K562 (cell line): Measurements from ENCODE around the gene HNRNPU. TPM values are rescaled to one million over a fixed set of nuclear protein-coding genes. Genes with fewer than 3 reads are reported as not detected.
A peak's percentile ranks its signal among the peaks of the same experiment; 100 is the strongest.

Source experiments
- ATF6 ChIP-seq: sonication (generic); formaldehyde crosslinking; IDR thresholded peaks from 2 replicates; pipeline ENCODE4 v1.4.0; 2020; ENCODE audit warnings: mild to moderate bottlenecking, missing genetic modification reagents
- DDX20 ChIP-seq: fragments of 450-650 bp; IDR thresholded peaks from 2 replicates; pipeline ENCODE4 v1.6.1; 2016; ENCODE audit warnings: missing genetic modification characterization, low read depth, mild to moderate bottlenecking, missing compliant biosample characterization, moderate library complexity
- ETS2 ChIP-seq: IDR thresholded peaks from 2 replicates; pipeline ENCODE4 v1.6.1; 2016; ENCODE audit warnings: borderline replicate concordance, missing genetic modification characterization, mild to moderate bottlenecking, moderate library complexity, missing compliant biosample characterization; ENCODE audit not compliant: poor library complexity, severe bottlenecking
- GABPA ChIP-seq: fragments of 200-800 bp; sonication (Bioruptor generic); conservative IDR thresholded peaks from 2 replicates; pipeline ENCODE4 v1.6.1; 2016; ENCODE audit warnings: low read depth, missing genetic modification characterization, missing compliant biosample characterization
- JUN ChIP-seq, 2 experiments: sonication (generic) in 1 of 2; formaldehyde crosslinking in 1 of 2; IDR thresholded peaks; 2 replicates each; pipeline versions ENCODE4 v1.6.1 to v1.8.0; 2012 to 2022; ENCODE audit warnings: borderline replicate concordance in 2 of 2, mild to moderate bottlenecking in 2 of 2, improper control_type of control experiment in 1 of 2, low read depth in 1 of 2, low read length in 1 of 2, missing genetic modification reagents in 1 of 2
- PHB2 ChIP-seq: fragments of 450-650 bp; IDR thresholded peaks from 2 replicates; pipeline ENCODE4 v1.6.1; 2017; ENCODE audit warnings: low read depth
- TAF7 ChIP-seq: fragments of 450-650 bp; IDR thresholded peaks from 2 replicates; pipeline ENCODE4 v1.6.1; 2016; ENCODE audit warnings: missing genetic modification characterization, missing compliant biosample characterization
- TRIM24 ChIP-seq, 2 experiments: fragments of 450-650 bp; IDR thresholded peaks; 2 replicates each; pipeline ENCODE4 v1.6.1; 2016
- ZBTB7A ChIP-seq: IDR thresholded peaks from 2 replicates; pipeline ENCODE4 v1.6.1; 2011; ENCODE audit warnings: low read depth, mild to moderate bottlenecking, low read length, moderate library complexity, borderline replicate concordance; ENCODE audit not compliant: control insufficient read depth
- ZFPM2 ChIP-seq: fragments of 250-450 bp; sonication (Bioruptor Pico); IDR thresholded peaks from 2 replicates; pipeline ENCODE4 v1.5.1; 2022; ENCODE audit warnings: mild to moderate bottlenecking
- ZNF41 ChIP-seq: fragments of 250-450 bp; sonication (Bioruptor Pico); conservative IDR thresholded peaks from 2 replicates; pipeline ENCODE4 v1.4.0; 2020; ENCODE audit warnings: mild to moderate bottlenecking
- ZNF561 ChIP-seq: fragments of 450-650 bp; formaldehyde crosslinking; conservative IDR thresholded peaks from 2 replicates; pipeline ENCODE4 v1.4.0; 2020; ENCODE audit warnings: mild to moderate bottlenecking, moderate library complexity
- ZNF583 ChIP-seq: fragments of 250-450 bp; sonication (Bioruptor Pico); IDR thresholded peaks from 2 replicates; pipeline ENCODE4 v1.4.0; 2020
- polyA plus RNA-seq, 8 experiments: library from polyadenylated mRNA; depleted of rRNA in 4 of 8; stranded (reverse) in 5 of 8; unstranded in 3 of 8; fragments of >200 nt; fragmentation: Nextera tagmentation in 2 of 8; fragmentation: Illumina TruSeq in 1 of 8; extraction: Ambion mirVana in 2 of 8; extraction: Trizol in 1 of 8; gene quantifications; 2 replicates each; pipeline versions ENCODE4 v1.2.1 to v1.2.3, GENCODE V29; 2011 to 2014; ENCODE audit warnings: inconsistent platforms in 1 of 8, missing spikeins in 1 of 8
- total RNA-seq, 7 experiments: library from RNA; depleted of rRNA in 6 of 7; stranded (reverse); fragments of >200 nt in 6 of 7; fragmentation: Illumina TruSeq in 2 of 7; extraction: Trizol in 2 of 7; gene quantifications; 2 replicates each; pipeline versions ENCODE4 v1.2.1 to v1.2.3, GENCODE V29; 2011 to 2021; ENCODE audit warnings: low replicate concordance in 1 of 7
- TF ChIP-seq, protein P1 (sequence below), 3 experiments: IDR thresholded peaks in 2 of 3; conservative IDR thresholded peaks in 1 of 3; 2 replicates each; pipeline ENCODE4 v1.5.1; 2011 to 2012; ENCODE audit warnings: low read length in 3 of 3, mild to moderate bottlenecking in 3 of 3, control low read depth in 2 of 3, improper control_type of control experiment in 1 of 3, inconsistent platforms in 1 of 3, low read depth in 1 of 3, mixed read lengths in 1 of 3, moderate library complexity in 1 of 3; ENCODE audit not compliant: insufficient read depth in 2 of 3
- TF ChIP-seq, protein P2 (sequence below): IDR thresholded peaks from 3 replicates; pipeline ENCODE4 v1.6.1; 2011; ENCODE audit warnings: borderline replicate concordance, mild to moderate bottlenecking, moderate library complexity; ENCODE audit not compliant: insufficient read length; ENCODE audit errors: extremely low read depth
- TF ChIP-seq, protein P3 (sequence below): sonication (generic); formaldehyde crosslinking; IDR thresholded peaks from 2 replicates; pipeline ENCODE4 v1.8.0; 2022; ENCODE audit warnings: mild to moderate bottlenecking, missing genetic modification reagents

Gene HNRNPU
- total and polyA plus RNA-seq, 9 of the 15 experiments (the other 6 are each of a cell fraction or from before 2014, with no cell fraction given) = 159 to 777 (median 577) TPM

DNA sequence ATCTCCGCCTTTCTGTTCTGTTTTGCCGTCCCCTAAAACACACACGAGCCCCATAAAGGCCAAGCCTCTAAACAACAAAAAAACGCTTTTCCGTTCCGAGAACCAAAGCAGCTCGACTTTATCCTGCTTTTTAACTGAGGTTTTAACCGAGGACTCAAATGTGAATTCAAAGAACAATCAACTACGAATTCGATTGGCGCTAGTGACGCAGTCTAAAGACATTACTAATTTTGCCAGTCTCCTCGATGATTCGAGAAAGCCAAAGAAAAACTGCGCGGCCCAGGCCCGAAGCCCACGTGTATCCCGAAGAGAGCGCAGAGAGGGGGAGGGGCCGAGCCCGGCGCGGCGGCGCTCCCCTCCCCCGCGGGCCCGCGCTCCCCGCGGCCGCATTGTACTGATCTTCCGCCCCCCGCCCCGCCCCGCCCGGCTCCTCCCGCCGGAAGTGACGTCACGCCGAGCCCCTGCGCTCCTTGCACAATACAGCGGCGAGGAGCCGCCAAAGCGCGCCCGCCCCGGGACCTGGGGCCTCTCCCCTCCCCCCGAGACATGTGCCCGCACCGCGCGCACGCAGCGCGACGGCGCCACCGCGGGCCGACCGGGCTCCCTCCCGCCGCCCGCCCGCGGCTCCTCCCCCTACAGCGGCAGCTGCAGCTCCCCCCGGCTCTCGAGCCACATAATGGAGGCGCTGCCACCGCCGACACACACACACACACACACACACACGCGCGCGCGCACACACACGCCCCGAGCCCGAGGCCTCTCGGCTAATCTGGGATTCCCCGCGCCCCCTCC lies 1.4 kb downstream of the HNRNPU start (continued):
- TF ChIP-seq, protein P1, sequence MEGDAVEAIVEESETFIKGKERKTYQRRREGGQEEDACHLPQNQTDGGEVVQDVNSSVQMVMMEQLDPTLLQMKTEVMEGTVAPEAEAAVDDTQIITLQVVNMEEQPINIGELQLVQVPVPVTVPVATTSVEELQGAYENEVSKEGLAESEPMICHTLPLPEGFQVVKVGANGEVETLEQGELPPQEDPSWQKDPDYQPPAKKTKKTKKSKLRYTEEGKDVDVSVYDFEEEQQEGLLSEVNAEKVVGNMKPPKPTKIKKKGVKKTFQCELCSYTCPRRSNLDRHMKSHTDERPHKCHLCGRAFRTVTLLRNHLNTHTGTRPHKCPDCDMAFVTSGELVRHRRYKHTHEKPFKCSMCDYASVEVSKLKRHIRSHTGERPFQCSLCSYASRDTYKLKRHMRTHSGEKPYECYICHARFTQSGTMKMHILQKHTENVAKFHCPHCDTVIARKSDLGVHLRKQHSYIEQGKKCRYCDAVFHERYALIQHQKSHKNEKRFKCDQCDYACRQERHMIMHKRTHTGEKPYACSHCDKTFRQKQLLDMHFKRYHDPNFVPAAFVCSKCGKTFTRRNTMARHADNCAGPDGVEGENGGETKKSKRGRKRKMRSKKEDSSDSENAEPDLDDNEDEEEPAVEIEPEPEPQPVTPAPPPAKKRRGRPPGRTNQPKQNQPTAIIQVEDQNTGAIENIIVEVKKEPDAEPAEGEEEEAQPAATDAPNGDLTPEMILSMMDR (IDR thresholded peaks at IDR 0.05 in 2 of 3, conservative IDR thresholded peaks at IDR 0.05 in 1 of 3; ENCODE audit: insufficient read depth in 2 of 3, low read depth in 1 of 3, low read length in 3 of 3) = peak in 2 of 3 experiments; percentile 5 to 31; a peak in 2 of 6 replicates
- TF ChIP-seq ZNF41 (no peak), DDX20 (tag) (no peak), ETS2 (tag) (no peak), TAF7 (tag) (peak; percentile 33; the same call in 1 of the 2 replicates), ZBTB7A (peak; percentile 83; the same call in 1 of the 2 replicates), ATF6 (CRISPR knock-in tag) (no peak), ZFPM2 (CRISPR knock-in tag) (no peak), GABPA (peak; percentile 96), ZNF583 (no peak), PHB2 (0 out of 2 replicates have a peak, but pooled peaks have one; percentile 3), JUN (IDR thresholded peaks at IDR 0.05; ENCODE audit: borderline replicate concordance, low read depth, low read length) (peak; percentile 68), JUN (CRISPR knock-in tag; IDR thresholded peaks at IDR 0.05; ENCODE audit: borderline replicate concordance) (no peak), ZNF561 (CRISPR knock-in tag) (no peak), TRIM24 (IDR thresholded peaks at IDR 0.05) (no peak)
- TF ChIP-seq, protein P2, sequence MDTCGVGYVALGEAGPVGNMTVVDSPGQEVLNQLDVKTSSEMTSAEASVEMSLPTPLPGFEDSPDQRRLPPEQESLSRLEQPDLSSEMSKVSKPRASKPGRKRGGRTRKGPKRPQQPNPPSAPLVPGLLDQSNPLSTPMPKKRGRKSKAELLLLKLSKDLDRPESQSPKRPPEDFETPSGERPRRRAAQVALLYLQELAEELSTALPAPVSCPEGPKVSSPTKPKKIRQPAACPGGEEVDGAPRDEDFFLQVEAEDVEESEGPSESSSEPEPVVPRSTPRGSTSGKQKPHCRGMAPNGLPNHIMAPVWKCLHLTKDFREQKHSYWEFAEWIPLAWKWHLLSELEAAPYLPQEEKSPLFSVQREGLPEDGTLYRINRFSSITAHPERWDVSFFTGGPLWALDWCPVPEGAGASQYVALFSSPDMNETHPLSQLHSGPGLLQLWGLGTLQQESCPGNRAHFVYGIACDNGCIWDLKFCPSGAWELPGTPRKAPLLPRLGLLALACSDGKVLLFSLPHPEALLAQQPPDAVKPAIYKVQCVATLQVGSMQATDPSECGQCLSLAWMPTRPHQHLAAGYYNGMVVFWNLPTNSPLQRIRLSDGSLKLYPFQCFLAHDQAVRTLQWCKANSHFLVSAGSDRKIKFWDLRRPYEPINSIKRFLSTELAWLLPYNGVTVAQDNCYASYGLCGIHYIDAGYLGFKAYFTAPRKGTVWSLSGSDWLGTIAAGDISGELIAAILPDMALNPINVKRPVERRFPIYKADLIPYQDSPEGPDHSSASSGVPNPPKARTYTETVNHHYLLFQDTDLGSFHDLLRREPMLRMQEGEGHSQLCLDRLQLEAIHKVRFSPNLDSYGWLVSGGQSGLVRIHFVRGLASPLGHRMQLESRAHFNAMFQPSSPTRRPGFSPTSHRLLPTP = no peak
- TF ChIP-seq, protein P3, sequence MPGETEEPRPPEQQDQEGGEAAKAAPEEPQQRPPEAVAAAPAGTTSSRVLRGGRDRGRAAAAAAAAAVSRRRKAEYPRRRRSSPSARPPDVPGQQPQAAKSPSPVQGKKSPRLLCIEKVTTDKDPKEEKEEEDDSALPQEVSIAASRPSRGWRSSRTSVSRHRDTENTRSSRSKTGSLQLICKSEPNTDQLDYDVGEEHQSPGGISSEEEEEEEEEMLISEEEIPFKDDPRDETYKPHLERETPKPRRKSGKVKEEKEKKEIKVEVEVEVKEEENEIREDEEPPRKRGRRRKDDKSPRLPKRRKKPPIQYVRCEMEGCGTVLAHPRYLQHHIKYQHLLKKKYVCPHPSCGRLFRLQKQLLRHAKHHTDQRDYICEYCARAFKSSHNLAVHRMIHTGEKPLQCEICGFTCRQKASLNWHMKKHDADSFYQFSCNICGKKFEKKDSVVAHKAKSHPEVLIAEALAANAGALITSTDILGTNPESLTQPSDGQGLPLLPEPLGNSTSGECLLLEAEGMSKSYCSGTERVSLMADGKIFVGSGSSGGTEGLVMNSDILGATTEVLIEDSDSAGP (CRISPR knock-in tag) = no peak
